ENCODE results near the gene IL3. TPM values are rescaled to one million over a fixed set of nuclear protein-coding genes. Genes with fewer than 3 reads are reported as not detected.

Gene IL3
- total RNA-seq, 1 donor from 2014 or later: not detected

GRCh38 chr5:132110195-132110594 is 49.7 kb downstream of the IL3 start:
- Mint-ChIP-seq H3K4me3 (ENCODE audit: unreplicated experiment) (no peak overlapping the region), H3K4me1 (ENCODE audit: low read depth, unreplicated experiment) (no peaks in the 10 kb centered on the region), H3K27ac (ENCODE audit: unreplicated experiment) (no peak overlapping the region), H3K36me3 (ENCODE audit: unreplicated experiment) (no peaks in the 10 kb centered on the region), H3K27me3 (ENCODE audit: unreplicated experiment) (no peaks in the 10 kb centered on the region), H3K9me3 (ENCODE audit: unreplicated experiment) (no peaks in the 10 kb centered on the region)
- DNase-seq: no peak
- TF ChIP-seq, protein P1, sequence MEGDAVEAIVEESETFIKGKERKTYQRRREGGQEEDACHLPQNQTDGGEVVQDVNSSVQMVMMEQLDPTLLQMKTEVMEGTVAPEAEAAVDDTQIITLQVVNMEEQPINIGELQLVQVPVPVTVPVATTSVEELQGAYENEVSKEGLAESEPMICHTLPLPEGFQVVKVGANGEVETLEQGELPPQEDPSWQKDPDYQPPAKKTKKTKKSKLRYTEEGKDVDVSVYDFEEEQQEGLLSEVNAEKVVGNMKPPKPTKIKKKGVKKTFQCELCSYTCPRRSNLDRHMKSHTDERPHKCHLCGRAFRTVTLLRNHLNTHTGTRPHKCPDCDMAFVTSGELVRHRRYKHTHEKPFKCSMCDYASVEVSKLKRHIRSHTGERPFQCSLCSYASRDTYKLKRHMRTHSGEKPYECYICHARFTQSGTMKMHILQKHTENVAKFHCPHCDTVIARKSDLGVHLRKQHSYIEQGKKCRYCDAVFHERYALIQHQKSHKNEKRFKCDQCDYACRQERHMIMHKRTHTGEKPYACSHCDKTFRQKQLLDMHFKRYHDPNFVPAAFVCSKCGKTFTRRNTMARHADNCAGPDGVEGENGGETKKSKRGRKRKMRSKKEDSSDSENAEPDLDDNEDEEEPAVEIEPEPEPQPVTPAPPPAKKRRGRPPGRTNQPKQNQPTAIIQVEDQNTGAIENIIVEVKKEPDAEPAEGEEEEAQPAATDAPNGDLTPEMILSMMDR (IDR thresholded peaks at IDR 0.05; ENCODE audit: partially characterized antibody, unreplicated experiment): no peak

DNA sequence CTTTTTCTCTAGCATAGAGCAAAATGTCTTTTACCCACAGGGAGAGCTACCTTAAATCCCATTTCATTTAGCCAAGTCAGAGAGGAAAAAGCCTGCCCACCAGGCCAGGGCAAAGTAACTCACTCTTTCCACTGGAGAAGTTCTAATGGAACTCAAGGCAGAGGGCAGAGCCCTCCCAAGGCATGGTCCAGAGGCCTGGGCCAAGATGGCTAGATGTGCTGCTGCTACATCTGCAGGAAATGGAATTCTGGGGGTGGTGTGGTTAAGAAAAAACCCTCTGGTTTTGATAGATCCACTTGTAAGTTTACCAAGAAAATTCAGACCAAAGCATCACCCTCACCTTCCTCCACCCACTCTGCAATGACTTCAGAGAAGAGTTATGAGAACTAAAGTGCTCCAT is 50.5 kb downstream of the IL3 start:
- Mint-ChIP-seq H3K4me3 (ENCODE audit: unreplicated experiment) (no peak overlapping the region), H3K9me3 (ENCODE audit: unreplicated experiment) (no peaks in the 10 kb centered on the region), H3K4me1 (ENCODE audit: low read depth, unreplicated experiment) (no peaks in the 10 kb centered on the region), H3K27me3 (ENCODE audit: unreplicated experiment) (no peaks in the 10 kb centered on the region), H3K27ac (ENCODE audit: unreplicated experiment) (no peak overlapping the region), H3K36me3 (ENCODE audit: unreplicated experiment) (no peaks in the 10 kb centered on the region)
- no peak for DNase-seq
- TF ChIP-seq, protein P1 (IDR thresholded peaks at IDR 0.05; ENCODE audit: partially characterized antibody, unreplicated experiment): no peak

DNA sequence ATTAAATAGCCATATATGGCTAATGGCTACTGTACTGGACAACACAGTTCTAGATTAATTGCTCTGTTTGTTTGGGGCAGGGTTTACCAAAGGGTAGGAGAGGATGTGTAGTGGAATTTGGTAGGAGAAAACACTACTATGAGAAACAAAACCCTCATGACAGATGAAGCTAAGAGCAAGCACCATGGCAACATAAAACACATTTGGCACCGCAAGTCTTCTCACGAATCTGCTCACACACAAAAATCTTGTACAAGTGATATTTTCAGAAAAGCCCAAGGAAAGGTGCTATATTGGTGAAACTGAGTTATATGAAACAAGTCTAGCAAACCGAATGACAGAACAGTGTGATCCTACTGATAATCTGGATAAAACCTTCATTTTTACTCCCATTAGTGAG is 51.7 kb downstream of the IL3 start:
- H3K27me3 Mint-ChIP-seq (ENCODE audit: unreplicated experiment): no peaks in the 10 kb centered on the region
- DNase-seq: no peak
- H3K4me3 Mint-ChIP-seq (ENCODE audit: unreplicated experiment): no peak overlapping the region
- no peaks in the 10 kb centered on the region for H3K9me3 Mint-ChIP-seq (ENCODE audit: unreplicated experiment)
- TF ChIP-seq, protein P1 (IDR thresholded peaks at IDR 0.05; ENCODE audit: partially characterized antibody, unreplicated experiment): no peak
- no peaks in the 10 kb centered on the region for H3K4me1 Mint-ChIP-seq (ENCODE audit: low read depth, unreplicated experiment)
- H3K27ac Mint-ChIP-seq (ENCODE audit: unreplicated experiment): no peak overlapping the region
- H3K36me3 Mint-ChIP-seq (ENCODE audit: unreplicated experiment): no peaks in the 10 kb centered on the region

Other genes with a start within 250 kb of the IL3 start
- gene MEIKIN, start 115.0 kb upstream of the IL3 start, total RNA-seq (ENCODE audit: unreplicated experiment): not detected
- gene ACSL6, start 49.0 kb upstream of the IL3 start, total RNA-seq (ENCODE audit: unreplicated experiment): 8.1 TPM
- gene CSF2, start 13.1 kb downstream of the IL3 start, total RNA-seq (ENCODE audit: unreplicated experiment): not detected
- gene P4HA2, start 167.2 kb downstream of the IL3 start, total RNA-seq (ENCODE audit: unreplicated experiment): 26.6 TPM
- gene PDLIM4, start 197.0 kb downstream of the IL3 start, total RNA-seq (ENCODE audit: unreplicated experiment): 81.6 TPM
- gene SLC22A4, start 233.7 kb downstream of the IL3 start, total RNA-seq (ENCODE audit: unreplicated experiment): 0.37 TPM

Measured in glutamatergic neuron (in vitro differentiated cells).